Stimulated activated naive B cell treated with anti-CD40 and anti-IgM and Interleukin-4, amounts not matched to agents 10 μg/mL and 1 μg/mL and 100 μg/mL, for 72 hours (primary cell): Measurements from ENCODE around the gene OTUD5.

Experiments
- ATAC-seq, 2 donors: fragments of 150-1000 bp; cut with Tn5 transposase; replicated peaks; 2 replicates each; pipeline ENCODE4 v1.10.0; 2021; ENCODE audit warnings: moderate library complexity in 1 of 2
- DNase-seq: peaks from one replicate; pipeline ENCODE4 v3.0.0; 2021
- H3K27ac Mint-ChIP-seq: one replicate; pipeline ENCODE4 v1.8.0; 2022; ENCODE audit warnings: mild to moderate bottlenecking, mixed read lengths
- H3K27me3 Mint-ChIP-seq, 2 donors: one replicate each; pipeline ENCODE4 v1.8.0; 2022; ENCODE audit warnings: mixed read lengths in 2 of 2
- H3K36me3 Mint-ChIP-seq, 2 donors: one replicate each; pipeline ENCODE4 v1.8.0; 2022; ENCODE audit warnings: mixed read lengths in 2 of 2, mild to moderate bottlenecking in 1 of 2
- H3K4me1 Mint-ChIP-seq, 2 donors: one replicate each; pipeline ENCODE4 v1.8.0; 2022; ENCODE audit warnings: mixed read lengths in 2 of 2, mild to moderate bottlenecking in 1 of 2
- H3K4me3 Mint-ChIP-seq, 2 donors: one replicate each; pipeline ENCODE4 v1.8.0; 2022; ENCODE audit warnings: mild to moderate bottlenecking in 2 of 2, mixed read lengths in 2 of 2, moderate library complexity in 1 of 2
- H3K9me3 Mint-ChIP-seq, 2 donors: one replicate each; pipeline ENCODE4 v1.8.0; 2022; ENCODE audit warnings: mixed read lengths in 2 of 2, mild to moderate bottlenecking in 1 of 2

The OTUD5 gene

DNA sequence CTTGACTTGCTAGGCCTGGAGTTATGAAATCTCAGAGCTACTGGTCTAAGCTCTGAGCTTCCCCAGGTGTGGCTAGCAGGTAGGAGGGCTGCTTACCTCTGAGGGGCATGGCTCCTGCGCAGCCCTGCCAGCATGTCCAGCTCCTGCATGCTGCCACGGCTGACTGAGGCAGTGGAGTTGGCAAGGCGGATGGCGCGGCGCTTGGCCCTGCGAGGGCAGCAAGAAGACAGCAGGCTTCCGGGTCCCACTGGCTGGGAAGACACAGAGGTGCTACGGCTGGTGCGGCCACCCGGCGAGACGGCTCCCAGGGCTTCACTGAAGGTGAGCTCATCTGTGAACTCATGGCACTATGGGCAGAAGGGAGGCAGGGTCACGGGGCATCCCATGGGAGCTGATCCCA is 8.6 kb upstream of the OTUD5 start:
- Mint-ChIP-seq H3K36me3 (peaks cover 0 to 5% of the 10 kb centered on the region in 2 donors), H3K9me3 (no peaks in the 10 kb centered on the region), H3K4me3 (no peak overlapping the region), H3K27me3 (no peaks in the 10 kb centered on the region), H3K27ac (no peak overlapping the region), H3K4me1 (peaks cover 2 to 14% of the 10 kb centered on the region in 2 donors)
- DNase-seq = no peak
- ATAC-seq = no peak

DNA sequence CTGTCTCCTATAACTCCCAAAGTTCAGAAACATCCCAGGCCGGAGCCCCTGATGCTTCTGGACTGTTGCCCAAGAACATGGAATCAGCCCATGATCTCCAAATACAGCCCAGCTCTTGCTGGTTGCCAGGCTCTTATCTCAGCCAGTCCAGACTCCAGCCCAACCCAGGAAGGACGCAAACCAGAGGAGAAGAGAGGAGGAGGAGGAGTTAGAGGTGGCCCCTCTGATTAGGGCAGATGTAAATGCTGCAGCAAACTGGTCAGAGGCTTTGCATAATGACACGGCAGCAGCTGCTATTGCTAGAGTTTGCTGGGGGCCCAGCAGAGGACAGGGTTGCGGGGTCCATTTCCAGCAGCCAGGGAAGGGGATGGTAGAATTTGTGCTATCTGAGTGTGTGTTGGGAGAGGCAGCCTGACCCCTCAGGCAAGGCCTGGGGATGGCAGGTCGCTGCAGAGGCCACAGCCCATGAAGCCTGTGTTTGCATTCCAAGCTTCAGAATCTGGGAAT is 4.2 kb upstream of the OTUD5 start:
- Mint-ChIP-seq H3K27ac (peak overlapping the region; percentile 17), H3K36me3 (peaks cover 0 to 5% of the 10 kb centered on the region in 2 donors), H3K9me3 (no peaks in the 10 kb centered on the region), H3K27me3 (no peaks in the 10 kb centered on the region), H3K4me3 (peak overlapping the region in 1 of 2 donors; percentile 30), H3K4me1 (peaks cover 8 to 22% of the 10 kb centered on the region in 2 donors)
- ATAC-seq (no peak), DNase-seq (no peak)

DNA sequence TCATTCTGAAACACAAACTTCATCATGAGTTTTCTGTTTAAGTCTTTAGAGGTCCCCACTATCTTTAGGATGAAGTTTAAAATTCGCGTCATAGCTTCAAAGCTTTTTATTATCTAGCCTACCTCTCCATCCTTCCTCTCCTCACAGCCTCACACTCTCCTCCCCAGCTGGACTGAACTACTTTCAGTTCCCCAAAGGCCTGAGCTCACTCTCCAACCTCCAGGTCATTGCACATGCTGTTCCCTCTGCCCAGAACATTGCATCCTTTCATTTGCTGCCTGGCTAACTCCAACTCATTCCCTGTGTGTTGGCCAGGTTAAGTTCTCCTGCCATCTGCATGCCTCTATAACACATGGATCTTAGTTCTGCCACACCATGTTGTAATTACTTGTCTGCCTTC is 2.9 kb upstream of the OTUD5 start:
- ATAC-seq (no peak), DNase-seq (no peak)
- peak overlapping the region; percentile 0 to 5 for H3K4me3 Mint-ChIP-seq
- no peaks in the 10 kb centered on the region for H3K9me3 Mint-ChIP-seq
- no peak overlapping the region for H3K27ac Mint-ChIP-seq
- H3K27me3 Mint-ChIP-seq = no peaks in the 10 kb centered on the region
- H3K4me1 Mint-ChIP-seq = peaks cover 11 to 29% of the 10 kb centered on the region in 2 donors
- H3K36me3 Mint-ChIP-seq = peaks cover 4 to 5% of the 10 kb centered on the region in 2 donors

DNA sequence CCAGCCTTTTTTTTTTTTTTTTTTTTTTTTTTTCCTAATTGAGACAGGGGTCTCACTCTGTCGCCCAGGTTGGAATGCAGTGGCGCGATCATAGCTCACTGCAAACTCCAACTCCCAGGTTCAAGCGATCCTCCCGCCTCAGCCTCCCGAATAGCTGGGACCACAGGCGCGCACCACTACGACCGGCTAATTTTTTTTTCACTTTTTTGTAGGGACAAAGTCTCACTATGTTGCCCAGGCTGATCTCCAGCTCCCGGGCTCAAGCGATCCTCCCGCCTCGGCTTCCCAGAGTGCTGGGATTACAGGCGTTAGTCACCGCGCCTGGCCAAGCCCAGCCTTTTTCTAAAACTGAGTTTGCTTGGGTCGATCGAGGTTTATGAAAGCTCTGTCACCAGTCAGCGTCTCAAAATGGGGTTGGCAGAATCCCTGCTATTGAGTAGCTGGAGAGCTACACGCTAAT is 1.3 kb upstream of the OTUD5 start:
- DNase-seq = no peak

DNA sequence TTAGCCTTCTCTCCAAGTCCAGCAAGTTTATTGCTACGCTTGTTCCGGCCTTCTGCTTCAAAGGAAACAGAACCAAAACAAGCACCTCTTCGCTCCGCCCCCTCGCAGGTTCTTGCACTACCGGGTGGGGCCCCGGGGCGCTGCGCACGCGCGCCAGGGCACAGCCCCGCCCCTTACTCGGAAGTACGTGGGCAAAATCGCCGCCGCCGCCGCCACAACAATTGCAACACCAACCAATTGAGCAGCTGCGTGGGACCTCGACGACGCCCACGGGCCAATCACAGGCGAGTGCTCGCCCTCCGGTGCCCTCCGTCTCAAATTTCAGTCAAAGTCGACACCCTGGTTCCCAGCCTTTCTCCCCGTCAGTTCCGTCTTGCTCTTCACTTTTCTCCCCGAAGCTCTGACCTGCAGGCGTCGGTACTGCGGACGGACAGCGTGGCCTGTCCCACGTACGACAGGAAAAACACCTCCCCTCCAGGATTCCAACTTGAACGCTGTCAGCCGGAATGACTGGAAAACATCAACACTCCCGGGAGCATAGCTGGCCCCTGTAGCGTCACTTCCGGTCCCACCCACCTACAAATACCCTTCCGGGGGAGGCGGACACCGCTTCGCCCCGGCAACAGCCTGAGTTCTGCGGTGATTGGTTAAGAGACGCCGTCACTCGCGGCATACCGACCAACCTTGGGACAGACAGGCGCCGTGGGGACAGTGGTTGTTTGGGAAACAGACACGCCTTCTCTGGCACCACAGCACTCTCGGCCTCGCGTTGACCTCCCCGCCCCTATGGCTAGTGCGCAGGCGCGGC is 624 bp upstream of the OTUD5 start:
- peaks cover 6 to 14% of the 10 kb centered on the region in 2 donors for H3K36me3 Mint-ChIP-seq
- H3K27ac Mint-ChIP-seq = peak overlapping the region; percentile 100
- DNase-seq = peak; percentile 90
- peak overlapping the region; percentile 100 for H3K4me3 Mint-ChIP-seq
- no peaks in the 10 kb centered on the region for H3K27me3 Mint-ChIP-seq
- peak; percentile 85 for ATAC-seq
- no peaks in the 10 kb centered on the region for H3K9me3 Mint-ChIP-seq
- H3K4me1 Mint-ChIP-seq = peaks cover 19 to 47% of the 10 kb centered on the region in 2 donors

More for the DNA sequence above, 1.3 kb upstream of the OTUD5 start:
- H3K27ac Mint-ChIP-seq = peak overlapping the region; percentile 100
- H3K4me3 Mint-ChIP-seq = peak overlapping the region; percentile 100
- ATAC-seq = no peak
- no peaks in the 10 kb centered on the region for H3K27me3 Mint-ChIP-seq
- peaks cover 14 to 41% of the 10 kb centered on the region in 2 donors for H3K4me1 Mint-ChIP-seq
- peaks cover 4 to 10% of the 10 kb centered on the region in 2 donors for H3K36me3 Mint-ChIP-seq
- H3K9me3 Mint-ChIP-seq = no peaks in the 10 kb centered on the region

DNA sequence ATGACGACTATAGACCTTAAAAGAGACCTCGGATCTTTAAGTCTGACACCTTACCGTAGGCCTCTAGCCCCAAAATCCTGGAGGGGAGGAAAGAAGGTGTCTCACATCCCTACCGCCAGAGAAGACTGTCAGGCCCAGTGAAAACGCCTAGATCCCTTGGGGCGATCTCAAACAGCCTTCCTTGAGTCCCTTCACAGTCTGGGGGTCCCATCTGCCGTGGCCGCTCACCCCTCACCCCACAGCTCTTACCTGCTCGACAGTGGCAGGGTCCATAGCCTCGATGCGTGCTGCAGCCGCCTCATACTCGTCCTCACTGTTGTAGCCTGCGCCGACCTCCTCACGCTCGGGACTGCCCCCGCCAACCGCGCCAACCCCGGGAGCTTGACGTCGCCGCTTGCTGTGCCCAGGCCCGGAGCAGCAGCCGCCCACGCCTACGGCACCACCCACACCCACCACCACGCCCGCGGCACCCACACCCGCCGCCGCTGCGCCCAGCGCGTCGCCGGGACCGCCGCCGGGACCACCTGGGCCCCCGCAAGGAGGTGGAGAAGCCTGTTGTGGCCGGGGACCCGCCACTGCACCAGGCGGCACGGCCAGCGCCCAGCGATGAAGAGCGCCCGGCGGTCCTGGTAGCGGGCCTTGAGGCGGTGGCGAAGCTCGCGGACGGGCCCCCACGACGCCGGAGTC is 536 bp downstream of the OTUD5 start:
- H3K27me3 Mint-ChIP-seq = no peaks in the 10 kb centered on the region
- DNase-seq (peak; percentile 49), ATAC-seq (peak; percentile 33 to 38)
- no peaks in the 10 kb centered on the region for H3K9me3 Mint-ChIP-seq
- peaks cover 6 to 19% of the 10 kb centered on the region in 2 donors for H3K36me3 Mint-ChIP-seq
- H3K27ac Mint-ChIP-seq = peak overlapping the region; percentile 89
- peaks cover 25 to 55% of the 10 kb centered on the region in 2 donors for H3K4me1 Mint-ChIP-seq
- peak overlapping the region; percentile 83 to 88 for H3K4me3 Mint-ChIP-seq

DNA sequence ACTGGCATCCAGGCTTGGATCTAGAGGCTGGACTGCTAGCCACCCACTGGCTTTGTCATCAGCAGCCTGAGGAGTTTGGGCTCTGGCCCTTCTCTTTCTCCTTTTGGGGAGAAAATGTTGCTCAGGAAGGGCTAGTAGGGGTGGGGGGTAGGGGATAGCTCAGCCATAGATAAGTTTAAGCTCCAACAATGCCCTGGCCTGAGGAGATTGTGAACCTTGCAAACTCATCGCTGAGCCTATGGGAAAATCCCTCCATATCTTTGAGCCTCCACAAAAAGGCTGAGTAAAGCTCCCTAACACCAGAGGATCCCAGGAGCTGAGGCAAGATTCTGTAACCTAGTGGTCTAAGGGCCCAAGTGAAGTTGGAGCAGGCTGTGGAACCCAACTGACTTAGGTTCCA is 8.8 kb downstream of the OTUD5 start:
- ATAC-seq = no peak
- DNase-seq = no peak
- Mint-ChIP-seq H3K9me3 (no peaks in the 10 kb centered on the region), H3K4me1 (peaks cover 24 to 29% of the 10 kb centered on the region in 2 donors), H3K27me3 (no peaks in the 10 kb centered on the region), H3K36me3 (peaks cover 6 to 15% of the 10 kb centered on the region in 2 donors), H3K27ac (no peak overlapping the region), H3K4me3 (no peak overlapping the region)

DNA sequence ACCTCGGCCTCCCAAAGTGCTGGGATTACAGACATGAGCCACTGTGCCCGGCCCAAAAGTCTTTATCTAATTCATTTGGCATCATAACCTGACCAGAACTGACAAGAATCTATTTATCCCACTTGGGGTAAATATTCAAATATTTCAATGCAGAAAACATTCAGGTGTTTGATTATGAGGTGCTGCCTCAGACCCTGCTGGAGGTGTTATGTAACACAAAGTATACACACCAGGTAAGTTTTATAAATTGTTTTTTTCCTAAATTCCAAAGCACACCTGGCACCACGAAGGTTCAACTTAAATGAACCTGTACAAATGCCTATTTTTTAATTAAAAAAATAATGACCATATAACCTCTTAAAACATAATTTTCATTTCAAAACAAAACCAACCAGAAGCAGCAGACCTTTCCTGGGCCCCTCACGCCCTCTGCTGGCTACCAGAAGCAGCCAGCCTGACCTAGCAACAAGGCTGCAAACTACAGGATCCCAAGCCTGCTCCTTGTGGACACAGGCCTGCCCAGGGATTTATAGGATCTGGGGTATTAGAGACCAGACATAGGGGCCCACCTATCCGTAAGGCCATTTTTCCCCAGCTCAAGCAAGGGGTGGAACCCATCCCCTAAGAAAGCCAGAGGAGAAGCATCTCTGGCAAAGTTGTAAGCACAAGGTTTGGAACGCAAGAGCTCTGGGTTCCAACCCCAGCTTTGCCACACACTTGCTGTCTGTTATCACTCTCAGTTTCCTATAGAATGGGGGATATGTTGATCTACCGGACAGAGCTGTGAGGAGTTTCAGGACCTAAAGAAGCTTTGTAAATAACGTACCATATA is 11.7 kb downstream of the OTUD5 start:
- Mint-ChIP-seq H3K27me3 (no peaks in the 10 kb centered on the region), H3K9me3 (no peaks in the 10 kb centered on the region), H3K27ac (peak overlapping the region; percentile 22), H3K4me3 (no peak overlapping the region), H3K4me1 (peaks cover 33 to 38% of the 10 kb centered on the region in 2 donors), H3K36me3 (peaks cover 17 to 21% of the 10 kb centered on the region in 2 donors)
- ATAC-seq = peak; percentile 49 to 74
- DNase-seq = no peak

DNA sequence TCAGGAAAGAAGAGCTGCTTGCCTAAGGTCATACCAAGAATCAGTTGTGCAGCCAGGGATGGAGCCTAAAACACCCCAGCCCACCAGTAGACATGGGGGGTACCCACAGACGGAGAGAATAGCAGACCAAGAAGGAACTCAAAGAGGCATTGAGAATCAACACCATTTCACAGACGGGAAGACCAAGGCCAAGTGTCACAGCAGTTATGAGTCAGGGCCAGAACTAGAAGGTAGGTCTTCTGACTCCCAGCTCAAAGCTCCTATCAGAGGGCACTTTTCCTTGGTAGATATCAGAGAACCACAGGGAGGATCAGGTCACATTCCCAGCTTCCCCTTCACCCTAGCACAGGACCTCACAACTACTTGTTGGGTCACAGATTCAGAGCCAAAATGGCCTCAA is 14.5 kb downstream of the OTUD5 start:
- Mint-ChIP-seq H3K27ac (peak overlapping the region; percentile 76), H3K9me3 (no peaks in the 10 kb centered on the region), H3K27me3 (no peaks in the 10 kb centered on the region), H3K36me3 (peaks cover 33 to 36% of the 10 kb centered on the region in 2 donors), H3K4me1 (peaks cover 57 to 66% of the 10 kb centered on the region in 2 donors), H3K4me3 (no peak overlapping the region)
- ATAC-seq (no peak), DNase-seq (no peak)

DNA sequence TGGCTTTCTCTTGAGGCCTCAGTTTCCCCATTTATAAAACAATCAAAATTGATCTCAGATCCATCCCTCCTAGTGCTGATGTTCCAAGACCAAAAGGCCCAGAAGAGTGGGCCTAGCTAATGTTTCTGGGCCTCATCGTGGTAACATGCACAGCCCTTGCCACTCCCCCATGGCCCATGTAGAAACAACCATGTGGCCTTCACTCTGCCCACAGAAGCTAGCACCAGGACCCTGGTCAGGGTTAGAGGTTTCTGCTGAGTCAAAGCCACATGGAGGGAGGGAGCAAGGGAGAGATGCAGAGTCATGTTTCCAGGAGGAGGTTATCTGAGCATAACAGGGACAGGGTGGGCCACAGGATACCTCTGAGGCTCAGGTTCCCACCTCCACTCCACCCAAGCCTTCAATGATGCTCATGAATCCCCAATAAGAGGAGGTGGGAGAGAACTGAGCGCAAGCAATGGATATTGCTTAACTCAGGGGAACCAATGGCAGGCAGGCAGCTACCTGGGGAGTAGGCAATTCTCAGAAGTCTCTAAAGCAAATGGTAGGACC is 16.9 kb downstream of the OTUD5 start:
- Mint-ChIP-seq H3K4me3 (peak overlapping the region in 1 of 2 donors; percentile 56), H3K27me3 (no peaks in the 10 kb centered on the region), H3K4me1 (peaks cover 71 to 85% of the 10 kb centered on the region in 2 donors), H3K27ac (no peak overlapping the region), H3K36me3 (peaks cover 35 to 52% of the 10 kb centered on the region in 2 donors), H3K9me3 (no peaks in the 10 kb centered on the region)
- ATAC-seq (no peak), DNase-seq (no peak)

DNA sequence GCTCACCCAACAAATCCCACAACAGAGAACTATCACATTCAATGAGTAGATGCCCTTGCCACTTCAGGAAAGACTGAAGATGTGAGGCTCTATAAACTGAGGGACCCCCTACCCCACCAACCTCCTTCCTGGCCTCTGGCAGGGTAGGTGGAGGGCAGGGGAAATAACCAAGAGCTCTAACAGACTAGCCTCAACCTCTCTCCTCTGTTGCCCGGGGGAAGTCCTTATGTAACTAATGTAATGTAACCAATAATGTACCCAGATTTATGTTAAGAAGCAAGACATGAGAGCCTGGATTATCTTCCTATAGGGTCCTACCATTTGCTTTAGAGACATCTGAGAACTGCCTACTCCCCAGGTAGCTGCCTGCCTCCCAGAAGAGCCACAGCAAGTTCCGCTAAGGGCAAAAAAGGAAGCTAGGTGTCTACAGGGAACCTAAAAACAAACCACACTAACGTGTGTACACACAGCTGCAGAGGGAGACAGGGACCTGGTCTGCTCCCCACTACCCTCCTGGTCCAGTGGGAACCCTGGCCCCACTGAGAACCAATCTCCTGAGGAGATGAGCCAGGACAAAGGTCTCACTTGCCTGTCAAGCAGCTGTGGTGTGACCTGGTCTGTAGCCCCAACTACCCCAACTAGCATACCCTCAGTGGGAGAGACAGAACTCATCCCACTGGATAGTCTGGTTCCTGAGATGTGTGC is 17.7 kb downstream of the OTUD5 start:
- ATAC-seq = peak; percentile 10 to 17
- Mint-ChIP-seq H3K4me3 (peak overlapping the region; percentile 59 to 67), H3K4me1 (peaks cover 79 to 93% of the 10 kb centered on the region in 2 donors), H3K36me3 (peaks cover 43 to 60% of the 10 kb centered on the region in 2 donors), H3K27ac (peak overlapping the region; percentile 96), H3K27me3 (no peaks in the 10 kb centered on the region), H3K9me3 (no peaks in the 10 kb centered on the region)
- DNase-seq = no peak

DNA sequence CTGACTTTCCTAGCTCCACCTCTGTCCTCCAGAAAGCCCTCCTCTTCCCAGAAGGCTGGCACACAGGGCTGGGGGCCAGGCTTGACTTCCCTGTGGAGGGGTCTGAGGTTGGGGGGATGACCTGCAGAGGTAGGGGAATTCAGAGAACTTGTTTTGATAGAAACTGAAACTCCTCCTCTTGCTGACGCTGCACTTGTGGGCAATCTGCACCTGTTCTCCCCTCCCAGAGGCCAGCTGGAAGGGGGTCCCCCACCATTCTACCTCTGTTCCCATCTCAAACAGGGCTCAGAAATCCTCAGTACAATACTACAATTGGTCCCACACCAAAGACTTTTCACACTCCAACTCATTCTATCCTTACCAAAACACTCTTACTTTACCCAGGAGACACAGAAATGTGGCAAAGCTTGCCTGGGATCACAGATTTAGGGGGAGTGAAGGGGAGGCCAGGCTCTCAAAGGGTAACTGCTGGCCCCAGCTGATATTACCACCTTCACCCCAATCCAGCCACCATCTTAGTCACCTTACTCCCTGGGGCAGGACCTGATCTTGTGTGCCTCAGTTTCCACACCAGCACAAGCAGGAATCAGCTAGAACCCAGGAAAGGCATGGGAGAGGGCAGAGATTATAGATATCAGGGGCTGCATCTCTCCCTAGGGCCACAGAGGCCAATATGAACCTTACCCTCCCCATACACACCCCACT is 18.5 kb downstream of the OTUD5 start:
- DNase-seq = peak; percentile 84
- Mint-ChIP-seq H3K27me3 (no peaks in the 10 kb centered on the region), H3K4me3 (peak overlapping the region; percentile 59 to 67), H3K27ac (peak overlapping the region; percentile 96), H3K36me3 (peaks cover 45 to 66% of the 10 kb centered on the region in 2 donors), H3K4me1 (peaks cover 79 to 94% of the 10 kb centered on the region in 2 donors), H3K9me3 (no peaks in the 10 kb centered on the region)
- peak; percentile 44 to 48 for ATAC-seq
